Neuronal stem cell (in vitro differentiated cells): ENCODE measurements around the gene SST.

Source experiments
- DNase-seq: peaks from one replicate; pipeline ENCODE4 v3.0.0-alpha.2; 2013; ENCODE audit warnings: low spot score
- H2AFZ ChIP-seq: one replicate; pipeline ENCODE4 v1.6.1; 2013; ENCODE audit warnings: mild to moderate bottlenecking, low read length, inconsistent platforms
- H2AK5ac ChIP-seq: 2 replicates; pipeline ENCODE4 v1.6.1; 2013; ENCODE audit warnings: low read depth, mild to moderate bottlenecking, inconsistent platforms, low read length, moderate library complexity, mixed read lengths
- H2BK120ac ChIP-seq: 2 replicates; pipeline ENCODE4 v1.6.1; 2013; ENCODE audit warnings: low read depth, mild to moderate bottlenecking, inconsistent platforms, low read length, moderate library complexity, mixed read lengths
- H2BK12ac ChIP-seq: one replicate; pipeline ENCODE4 v1.6.1; 2013; ENCODE audit warnings: low read length, inconsistent platforms
- H2BK15ac ChIP-seq: 2 replicates; pipeline ENCODE4 v1.6.1; 2013; ENCODE audit warnings: mild to moderate bottlenecking, low read length, inconsistent platforms, mixed read lengths
- H2BK5ac ChIP-seq: one replicate; pipeline ENCODE4 v1.6.1; 2013; ENCODE audit warnings: inconsistent platforms, mild to moderate bottlenecking, low read length, moderate library complexity
- H3K14ac ChIP-seq: one replicate; pipeline ENCODE4 v1.6.1; 2013; ENCODE audit warnings: low read length, inconsistent platforms
- H3K18ac ChIP-seq: 2 replicates; pipeline ENCODE4 v1.6.1; 2013; ENCODE audit warnings: low read length, inconsistent platforms
- H3K23ac ChIP-seq: 2 replicates; pipeline ENCODE4 v1.6.1; 2013; ENCODE audit warnings: low read depth, mild to moderate bottlenecking, mixed read lengths, low read length, inconsistent platforms; ENCODE audit not compliant: poor library complexity
- H3K27ac ChIP-seq: replicated peaks from 3 replicates; pipeline ENCODE4 v1.5.1; 2013; ENCODE audit warnings: low read length, inconsistent platforms
- H3K27me3 ChIP-seq, 3 experiments: 2 replicates each; pipeline ENCODE4 v1.6.1; 2013; ENCODE audit warnings: low read length in 3 of 3, mild to moderate bottlenecking in 2 of 3, inconsistent platforms in 1 of 3, low read depth in 1 of 3, mixed read lengths in 1 of 3, moderate library complexity in 1 of 3; ENCODE audit not compliant: control insufficient read depth in 3 of 3, insufficient read depth in 3 of 3
- H3K36me3 ChIP-seq, 2 donors: replicated peaks in 1 of 2; 2 replicates each; pipeline ENCODE4 v1.6.1; 2013; ENCODE audit warnings: low read length in 2 of 2; ENCODE audit not compliant: control insufficient read depth in 2 of 2, insufficient read depth in 2 of 2
- H3K4ac ChIP-seq: 2 replicates; pipeline ENCODE4 v1.6.1; 2013; ENCODE audit warnings: inconsistent platforms, mild to moderate bottlenecking, low read length, moderate library complexity
- H3K4me1 ChIP-seq, 2 donors: 1 replicate in 1 of 2; 2 replicates in 1 of 2; pipeline ENCODE4 v1.6.1; 2013; ENCODE audit warnings: low read length in 2 of 2, low read depth in 1 of 2; ENCODE audit not compliant: control insufficient read depth in 2 of 2, insufficient read depth in 1 of 2
- H3K4me2 ChIP-seq: one replicate; pipeline ENCODE4 v1.6.1; 2013; ENCODE audit warnings: mild to moderate bottlenecking, low read length, inconsistent platforms; ENCODE audit not compliant: insufficient read depth, poor library complexity, severe bottlenecking
- H3K4me3 ChIP-seq, 2 donors: 2 replicates each; pipeline ENCODE4 v1.5.1; 2013; ENCODE audit warnings: low read length in 2 of 2, mild to moderate bottlenecking in 2 of 2, inconsistent platforms in 1 of 2, moderate library complexity in 1 of 2
- H3K79me1 ChIP-seq: one replicate; pipeline ENCODE4 v1.6.1; 2013; ENCODE audit warnings: low read depth, mild to moderate bottlenecking, inconsistent platforms, low read length, moderate library complexity
- H3K9ac ChIP-seq: one replicate; pipeline ENCODE4 v1.6.1; 2013; ENCODE audit warnings: mild to moderate bottlenecking, low read depth, low read length, inconsistent platforms; ENCODE audit not compliant: poor library complexity
- H3K9me3 ChIP-seq, 2 donors: replicated peaks in 1 of 2; 2 replicates each; pipeline versions ENCODE3 to v1.6.1; 2013; ENCODE audit warnings: low read length in 2 of 2, mild to moderate bottlenecking in 2 of 2, inconsistent platforms in 1 of 2, low read depth in 1 of 2, mixed read lengths in 1 of 2, moderate library complexity in 1 of 2; ENCODE audit not compliant: control insufficient read depth in 2 of 2, insufficient read depth in 1 of 2
- H4K8ac ChIP-seq: one replicate; pipeline ENCODE4 v1.6.1; 2013; ENCODE audit warnings: low read depth, mild to moderate bottlenecking, inconsistent platforms, low read length, moderate library complexity
- H4K91ac ChIP-seq: one replicate; pipeline ENCODE4 v1.6.1; 2013; ENCODE audit warnings: low read length, low read depth, mild to moderate bottlenecking, inconsistent platforms; ENCODE audit not compliant: poor library complexity
- WGBS, 2 donors: extraction: QIAGEN DNeasy Blood & Tissue Kit; methylation state at CpG; one replicate each; pipeline ENCODE4 v1.1.7; 2013; ENCODE audit warnings: missing lambda C conversion rate in 2 of 2, mixed read lengths in 1 of 2; ENCODE audit not compliant: insufficient read length in 2 of 2, insufficient replicate concordance in 1 of 2; ENCODE audit errors: extremely low coverage in 2 of 2; 5-methylcytosine and 5-hydroxymethylcytosine counted together

SST gene

GRCh38 chr3:187714404-187714979 is 44.3 kb upstream of the SST start:
- no peaks in the 10 kb centered on the region for H3K79me1 ChIP-seq
- no CpG with 5 or more reads among the region's 4 CpGs for WGBS, 2 donors

GRCh38 chr3:187713504-187713903 is 43.3 kb upstream of the SST start:
- Histone ChIP-seq H3K9ac (no peak overlapping the region), H2BK15ac (no peak overlapping the region), H2AFZ (no peak overlapping the region), H2BK120ac (no peak overlapping the region), H3K79me1 (no peaks in the 10 kb centered on the region), H4K91ac (no peak overlapping the region), H3K27ac (no peak overlapping the region), H3K9me3 (no peaks in the 10 kb centered on the region), H2BK12ac (no peak overlapping the region), H3K4me2 (no peak overlapping the region), H2AK5ac (no peak overlapping the region), H3K27me3 (peaks cover 0 to 5% (median 0%) of the 10 kb centered on the region in 3 experiments), H3K4me1 (no peaks in the 10 kb centered on the region), H3K36me3 (no peaks in the 10 kb centered on the region), H3K23ac (no peak overlapping the region), H3K4ac (no peak overlapping the region), H4K8ac (no peak overlapping the region), H3K18ac (no peak overlapping the region), H3K4me3 (no peak overlapping the region), H2BK5ac (no peak overlapping the region), H3K14ac (no peak overlapping the region)
- no CpG with 5 or more reads among the region's 2 CpGs for WGBS, 2 donors
- DNase-seq, result no peak

More at GRCh38 chr3:187714404-187714979, 44.3 kb upstream of the SST start:
- Histone ChIP-seq H3K4me2 (no peak overlapping the region), H3K27ac (no peak overlapping the region), H2AK5ac (no peak overlapping the region), H4K8ac (no peak overlapping the region), H3K36me3 (no peaks in the 10 kb centered on the region), H3K14ac (no peak overlapping the region), H3K4me1 (no peaks in the 10 kb centered on the region), H3K18ac (no peak overlapping the region), H2AFZ (no peak overlapping the region), H3K4me3 (no peak overlapping the region), H2BK120ac (no peak overlapping the region), H3K23ac (no peak overlapping the region), H2BK15ac (no peak overlapping the region), H3K4ac (no peak overlapping the region), H2BK12ac (no peak overlapping the region), H2BK5ac (no peak overlapping the region), H3K9me3 (no peaks in the 10 kb centered on the region), H4K91ac (no peak overlapping the region), H3K27me3 (peaks cover 0 to 5% (median 0%) of the 10 kb centered on the region in 3 experiments), H3K9ac (no peak overlapping the region)
- DNase-seq, result peak; percentile 73

- Histone ChIP-seq H3K9me3 (no peaks in the 10 kb centered on the region), H3K4ac (no peak overlapping the region), H2BK120ac (no peak overlapping the region), H2BK5ac (no peak overlapping the region), H3K23ac (no peak overlapping the region), H3K18ac (no peak overlapping the region), H4K8ac (no peak overlapping the region), H3K4me3 (no peak overlapping the region), H3K27ac (no peak overlapping the region), H3K4me1 (no peaks in the 10 kb centered on the region), H3K9ac (no peak overlapping the region), H3K27me3 (no peaks in the 10 kb centered on the region), H2AK5ac (no peak overlapping the region), H2BK12ac (no peak overlapping the region), H4K91ac (no peak overlapping the region), H2AFZ (no peak overlapping the region), H3K14ac (no peak overlapping the region), H3K4me2 (no peak overlapping the region), H3K36me3 (no peaks in the 10 kb centered on the region), H3K79me1 (no peaks in the 10 kb centered on the region), H2BK15ac (no peak overlapping the region)
- WGBS, 2 donors, result no CpG with 5 or more reads among the region's 4 CpGs
- no peak for DNase-seq
These were observed 39.0 kb upstream of the SST start for GRCh38 chr3:187709155-187709554.

- Histone ChIP-seq H2AFZ (no peak overlapping the region), H2BK5ac (no peak overlapping the region), H3K4me2 (no peak overlapping the region), H3K4ac (no peak overlapping the region), H3K36me3 (no peaks in the 10 kb centered on the region), H3K9ac (no peak overlapping the region), H3K27me3 (no peaks in the 10 kb centered on the region), H4K8ac (no peak overlapping the region), H2BK15ac (no peak overlapping the region), H3K14ac (no peak overlapping the region), H2BK12ac (no peak overlapping the region), H3K27ac (no peak overlapping the region), H3K79me1 (no peaks in the 10 kb centered on the region), H4K91ac (no peak overlapping the region), H3K23ac (no peak overlapping the region), H3K9me3 (no peaks in the 10 kb centered on the region), H3K4me3 (no peak overlapping the region), H2BK120ac (no peak overlapping the region), H3K4me1 (no peaks in the 10 kb centered on the region), H3K18ac (no peak overlapping the region), H2AK5ac (no peak overlapping the region)
- DNase-seq, result no peak
These were observed 38.5 kb upstream of the SST start for GRCh38 chr3:187708696-187709095.
